Fibroblast of skin of back (primary cell): ENCODE measurements around the gene LCE2A. TPM values are rescaled to one million over a fixed set of nuclear protein-coding genes. Genes with fewer than 3 reads are reported as not detected.
"Not testable (repeated sequence)": the region's sequence is repeated elsewhere in the genome, so short reads cannot be mapped to it uniquely, and the experiment has no call there.

Experiments
- DNase-seq: peaks from one replicate; pipeline ENCODE4 v3.0.0-alpha.2; 2013
- polyA plus RNA-seq, 2 experiments: library from polyadenylated mRNA; unstranded; fragments of 120-200 nt; gene quantifications; one replicate each; pipeline ENCODE4 v1.2.1, GENCODE V29; 2013; ENCODE audit not compliant: insufficient read length in 2 of 2

The LCE2A gene
- not detected for polyA plus RNA-seq (2013, experiment 1 of 2; ENCODE audit: insufficient read length)
- polyA plus RNA-seq (2013, experiment 2 of 2; ENCODE audit: insufficient read length) = not detected

- no peak for DNase-seq
Observed at GRCh38 chr1:152697701-152698600, at the start of gene LCE2A. Gene LCE2A, plus strand, starts transcription at chr1:152698345. Its CDS starts 557 bp downstream, at chr1:152698902.

GRCh38 chr1:152654110-152654509 lies 44.0 kb upstream of the LCE2A start:
- peak; percentile 48 for DNase-seq

- no peak for DNase-seq
Observed at GRCh38 chr1:152656459-152656858, 41.7 kb upstream of the LCE2A start.

GRCh38 chr1:152657677-152658076 lies 40.5 kb upstream of the LCE2A start:
- DNase-seq = no peak

- DNase-seq = no peak
Observed at GRCh38 chr1:152658649-152659048, 39.5 kb upstream of the LCE2A start.

GRCh38 chr1:152663098-152663497 lies 35.0 kb upstream of the LCE2A start, which contains the start of gene LCE2D:
Gene LCE2D, plus strand, starts transcription at chr1:152663380. Its CDS starts 726 bp downstream, at chr1:152664106.
- no peak for DNase-seq

- DNase-seq = not testable (repeated sequence)
Observed at GRCh38 chr1:152666171-152666570, 32.0 kb upstream of the LCE2A start.

GRCh38 chr1:152667648-152668047 lies 30.5 kb upstream of the LCE2A start:
- no peak for DNase-seq

- no peak for DNase-seq
Observed at GRCh38 chr1:152673016-152673415, 25.1 kb upstream of the LCE2A start.

- DNase-seq = not testable (repeated sequence)
Observed at GRCh38 chr1:152674983-152675382, 23.2 kb upstream of the LCE2A start, which contains the start of gene LCE2C. Gene LCE2C, plus strand, starts transcription at chr1:152675279. Its CDS starts 737 bp downstream, at chr1:152676016.

GRCh38 chr1:152679459-152679858 lies 18.7 kb upstream of the LCE2A start:
- no peak for DNase-seq

GRCh38 chr1:152681616-152682015 lies 16.5 kb upstream of the LCE2A start:
- DNase-seq = no peak

GRCh38 chr1:152683846-152684245 lies 14.3 kb upstream of the LCE2A start:
- no peak for DNase-seq

- not testable (repeated sequence) for DNase-seq
Observed at GRCh38 chr1:152685823-152686222, 12.3 kb upstream of the LCE2A start, which contains the start of gene LCE2B. Gene LCE2B, plus strand, starts transcription at chr1:152686123. Its CDS starts 721 bp downstream, at chr1:152686844.

- no peak for DNase-seq
Observed at GRCh38 chr1:152699746-152700145, 1.6 kb downstream of the LCE2A start.

- no peak for DNase-seq
Observed at GRCh38 chr1:152707860-152708259, 9.7 kb downstream of the LCE2A start, which contains the start of gene LCE4A. Gene LCE4A, plus strand, starts transcription at chr1:152708160. Its CDS starts 916 bp downstream, at chr1:152709076.

- no peak for DNase-seq
Observed at GRCh38 chr1:152718238-152718637, 20.1 kb downstream of the LCE2A start.

GRCh38 chr1:152725261-152725660 lies 27.1 kb downstream of the LCE2A start:
- no peak for DNase-seq

- DNase-seq = no peak
Observed at GRCh38 chr1:152728986-152729385, 30.8 kb downstream of the LCE2A start.

- no peak for DNase-seq
Observed at GRCh38 chr1:152735648-152736047, 37.5 kb downstream of the LCE2A start.

GRCh38 chr1:152737997-152738396 lies 39.9 kb downstream of the LCE2A start:
- no peak for DNase-seq

- DNase-seq = peak; percentile 6
Observed at GRCh38 chr1:152739841-152740240, 41.7 kb downstream of the LCE2A start.

GRCh38 chr1:152741656-152742055 lies 43.5 kb downstream of the LCE2A start:
- DNase-seq = no peak
